ENCODE results near the gene XRCC3. TPM values are rescaled to one million over a fixed set of nuclear protein-coding genes. Genes with fewer than 3 reads are reported as not detected.

The XRCC3 gene
- total and polyA plus RNA-seq, 2 donors (not counting 3 experiments of a cell fraction or from before 2014, with no cell fraction given): 13.6 to 27.2 TPM

- Histone ChIP-seq H3K4me3 (replicated peaks in 1 of 3; ENCODE audit: insufficient read depth in 1 of 3, low read depth in 1 of 3, low read length in 3 of 3) (no peak overlapping the region), H3K4me1 (ENCODE audit: control insufficient read depth, extremely low read depth, insufficient read depth, low read length) (peaks cover 35% of the 10 kb centered on the region), H4K20me1 (replicated peaks; ENCODE audit: control insufficient read depth, extremely low read depth, insufficient read depth, low read length) (no peaks in the 10 kb centered on the region), H3K9me3 (replicated peaks; ENCODE audit: control insufficient read depth, insufficient read depth, low read length) (no peaks in the 10 kb centered on the region), H3K36me3 (ENCODE audit: control insufficient read depth in 2 of 2, extremely low read depth in 1 of 2, insufficient read depth in 2 of 2, low read length in 2 of 2) (peaks cover 0 to 20% of the 10 kb centered on the region in 2 experiments), H3K79me2 (ENCODE audit: control insufficient read depth, insufficient read depth, low read length) (no peaks in the 10 kb centered on the region), H3K9me1 (replicated peaks; ENCODE audit: control insufficient read depth, extremely low read depth, insufficient read depth, low read length) (no peaks in the 10 kb centered on the region), H3K27me3 (ENCODE audit: control insufficient read depth in 2 of 2, insufficient read depth in 2 of 2, low read length in 2 of 2) (no peaks in the 10 kb centered on the region), H3K27ac (ENCODE audit: insufficient read depth, low read depth, low read length) (peak overlapping the region; percentile 77), H3K4me2 (ENCODE audit: insufficient read depth, low read length) (peak overlapping the region; percentile 23), H2AFZ (ENCODE audit: low read depth, low read length) (no peak overlapping the region), H3K9ac (replicated peaks; ENCODE audit: extremely low read depth, insufficient read depth, low read length) (peak overlapping the region; percentile 27)
- POLR2A ChIA-PET: no interaction called here
- BruUV-seq (replicated peaks): TSS peak; percentile 57
- TF ChIP-seq GATA2 (IDR thresholded peaks at IDR 0.05; ENCODE audit: insufficient read depth, insufficient read length, low read depth, low read length): no peak
- TF ChIP-seq POLR2A (IDR thresholded peaks at IDR 0.05; ENCODE audit: low read depth, low read length): no peak
- TF ChIP-seq MYC (IDR thresholded peaks at IDR 0.05; ENCODE audit: low read depth, low read length): no peak
- no peak for TF ChIP-seq MAX (IDR thresholded peaks at IDR 0.05; ENCODE audit: insufficient read depth, insufficient read length)
- TF ChIP-seq EZH2 (IDR thresholded peaks at IDR 0.05; ENCODE audit: borderline replicate concordance, low read depth, low read length, severe bottlenecking): no peak
- no peak for TF ChIP-seq JUN (IDR thresholded peaks at IDR 0.05; ENCODE audit: borderline replicate concordance, insufficient read depth, insufficient read length, low read depth)
- TF ChIP-seq FOS (IDR thresholded peaks at IDR 0.05; ENCODE audit: borderline replicate concordance, insufficient read depth, low read length): no peak
- TF ChIP-seq CTCF (IDR thresholded peaks at IDR 0.05; ENCODE audit: extremely low read depth in 1 of 2, insufficient read depth in 1 of 2, low read depth in 1 of 2, low read length in 2 of 2): no peak
- no peak for TF ChIP-seq POLR2AphosphoS5 (IDR thresholded peaks at IDR 0.05; ENCODE audit: insufficient read depth, low read depth, low read length)
- CTCF ChIA-PET: interaction anchor here (0.8 to 3.1 kb wide), 7 partner anchors 10 to 276 kb away, joined by 3 to 10 read pairs (median 4); partner anchors contain the start of genes XRCC3 and ZFYVE21
- intact Hi-C loops (cut with micrococcal nuclease) (loop anchor here (1.0 kb wide), 1 partner anchor 11 kb away; the partner anchor contains the start of genes XRCC3 and ZFYVE21), dilution Hi-C loops (cut with MboI; ENCODE audit: extremely low pct_ligation_motif_present, low sequenced_read_pairs) (no loop called here)
- FAIRE-seq: no peak
- DNase-seq (ENCODE audit: low read depth, low spot score): peak; percentile 66
Measured at GRCh38 chr14:103704708-103705107, 10.5 kb downstream of the XRCC3 start.

All from endothelial cell of umbilical vein (primary cell).